Measurements from ENCODE around the gene FASN.
"Not testable (repeated sequence)": the region's sequence is repeated elsewhere in the genome, so short reads cannot be mapped to it uniquely, and the experiment has no call there.

FASN gene

GRCh38 chr17:82134101-82134500 lies 36.1 kb upstream of the FASN start:
- no peak overlapping the region for H3K4me3 ChIP-seq (ENCODE audit: low read depth, low read length)
- in situ Hi-C loops (cut with HindIII; ENCODE audit: low sequenced_read_pairs), result loop anchor here (10.0 kb wide), 1 partner anchor 99 kb away; the partner anchor contains the start of genes DCXR and RAC3
- DNase-seq (ENCODE audit: low read depth), result no peak
- TF ChIP-seq, protein P1, sequence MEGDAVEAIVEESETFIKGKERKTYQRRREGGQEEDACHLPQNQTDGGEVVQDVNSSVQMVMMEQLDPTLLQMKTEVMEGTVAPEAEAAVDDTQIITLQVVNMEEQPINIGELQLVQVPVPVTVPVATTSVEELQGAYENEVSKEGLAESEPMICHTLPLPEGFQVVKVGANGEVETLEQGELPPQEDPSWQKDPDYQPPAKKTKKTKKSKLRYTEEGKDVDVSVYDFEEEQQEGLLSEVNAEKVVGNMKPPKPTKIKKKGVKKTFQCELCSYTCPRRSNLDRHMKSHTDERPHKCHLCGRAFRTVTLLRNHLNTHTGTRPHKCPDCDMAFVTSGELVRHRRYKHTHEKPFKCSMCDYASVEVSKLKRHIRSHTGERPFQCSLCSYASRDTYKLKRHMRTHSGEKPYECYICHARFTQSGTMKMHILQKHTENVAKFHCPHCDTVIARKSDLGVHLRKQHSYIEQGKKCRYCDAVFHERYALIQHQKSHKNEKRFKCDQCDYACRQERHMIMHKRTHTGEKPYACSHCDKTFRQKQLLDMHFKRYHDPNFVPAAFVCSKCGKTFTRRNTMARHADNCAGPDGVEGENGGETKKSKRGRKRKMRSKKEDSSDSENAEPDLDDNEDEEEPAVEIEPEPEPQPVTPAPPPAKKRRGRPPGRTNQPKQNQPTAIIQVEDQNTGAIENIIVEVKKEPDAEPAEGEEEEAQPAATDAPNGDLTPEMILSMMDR (IDR thresholded peaks at IDR 0.05; ENCODE audit: low read depth, low read length, missing control alignments), result no peak

DNA sequence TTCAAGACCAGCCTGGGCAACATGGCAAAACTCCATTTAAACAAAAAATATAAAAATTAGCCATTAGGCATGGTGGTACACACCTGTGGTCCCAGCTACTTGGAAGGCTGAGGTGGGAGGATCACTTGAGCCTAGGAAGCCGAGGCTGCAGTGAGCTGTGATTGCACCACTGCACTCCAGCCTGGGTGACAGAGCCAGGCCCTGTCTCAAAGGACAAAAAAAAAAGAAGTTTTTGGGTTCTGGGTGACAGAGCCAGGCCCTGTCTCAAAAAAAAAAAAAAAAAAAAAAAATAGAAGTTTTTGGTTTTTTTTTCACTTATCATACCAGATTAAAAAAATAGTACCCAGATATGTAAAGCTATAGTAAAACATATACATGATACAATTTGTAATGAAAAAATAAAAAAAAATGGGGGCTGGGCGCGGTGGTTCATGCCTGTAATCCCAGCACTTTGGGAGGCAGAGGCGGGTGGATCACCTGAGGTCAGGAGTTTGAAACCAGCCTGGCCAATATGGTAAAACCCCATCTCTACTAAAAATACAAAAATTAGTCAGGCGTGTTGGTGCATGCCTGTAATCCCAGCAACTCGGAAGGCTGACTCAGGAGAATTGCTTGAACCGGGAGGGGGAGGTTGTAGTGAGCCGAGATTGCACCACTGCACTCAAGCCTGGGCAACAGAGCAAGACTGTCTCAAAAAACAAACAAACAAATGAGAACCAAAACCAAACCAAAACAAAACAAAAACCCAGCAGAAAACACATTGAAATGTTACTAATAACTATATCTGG lies 35.3 kb upstream of the FASN start:
- not testable (repeated sequence) for H3K4me3 ChIP-seq (ENCODE audit: low read depth, low read length); DNase-seq (ENCODE audit: low read depth)
- in situ Hi-C loops (cut with HindIII; ENCODE audit: low sequenced_read_pairs), result loop anchor here (10.0 kb wide), 1 partner anchor 99 kb away; the partner anchor contains the start of genes DCXR and RAC3

GRCh38 chr17:82129095-82129494 lies 31.1 kb upstream of the FASN start:
- TF ChIP-seq, protein P1 (IDR thresholded peaks at IDR 0.05; ENCODE audit: low read depth, low read length, missing control alignments), result peak; percentile 18
- DNase-seq (ENCODE audit: low read depth), result no peak
- no peak overlapping the region for H3K4me3 ChIP-seq (ENCODE audit: low read depth, low read length)
- in situ Hi-C loops (cut with HindIII; ENCODE audit: low sequenced_read_pairs), result no loop called here

DNA sequence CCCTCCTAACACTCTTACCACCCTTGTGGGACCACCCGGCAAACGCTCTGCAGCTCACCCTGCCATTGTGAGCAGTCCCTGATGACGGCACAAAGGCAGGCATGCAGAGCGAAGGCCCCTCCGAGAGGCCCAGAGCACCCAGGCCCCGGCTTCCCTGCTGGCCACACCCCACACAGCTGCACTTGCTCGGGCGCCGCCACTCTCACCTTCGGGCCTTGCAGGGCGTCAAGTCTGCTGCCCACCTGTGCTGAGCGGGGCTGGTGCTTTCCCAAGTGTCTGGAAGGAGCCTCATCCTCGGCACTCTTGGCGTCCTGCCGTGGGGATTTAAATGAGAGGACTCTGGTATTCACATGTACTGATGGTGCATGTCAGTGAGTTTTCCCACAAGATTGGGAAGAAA lies 30.3 kb upstream of the FASN start:
- no peak overlapping the region for H3K4me3 ChIP-seq (ENCODE audit: low read depth, low read length)
- in situ Hi-C loops (cut with HindIII; ENCODE audit: low sequenced_read_pairs), result no loop called here
- DNase-seq (ENCODE audit: low read depth), result no peak
- TF ChIP-seq, protein P1 (IDR thresholded peaks at IDR 0.05; ENCODE audit: low read depth, low read length, missing control alignments), result no peak

DNA sequence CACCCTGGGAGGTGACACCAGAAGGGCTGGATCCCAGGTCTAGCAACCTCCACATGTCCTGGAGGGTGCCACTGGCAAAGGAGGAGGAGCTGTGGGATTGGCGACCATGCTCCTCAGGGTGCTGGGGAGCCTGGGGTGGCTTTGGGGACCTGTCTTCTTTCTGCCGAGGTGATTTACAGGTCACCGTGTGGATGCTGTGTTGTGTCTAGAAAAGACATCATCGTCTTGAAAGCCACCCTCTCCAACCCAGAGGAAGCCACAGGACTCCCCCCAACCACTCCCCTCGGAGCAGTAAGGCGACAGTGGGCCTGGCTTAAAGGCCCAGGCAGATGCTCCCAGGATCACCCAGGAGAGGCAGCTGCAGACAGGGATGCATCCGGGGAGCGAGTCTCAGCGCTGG lies 29.7 kb upstream of the FASN start:
- no peak for DNase-seq (ENCODE audit: low read depth)
- in situ Hi-C loops (cut with HindIII; ENCODE audit: low sequenced_read_pairs), result no loop called here
- TF ChIP-seq, protein P1 (IDR thresholded peaks at IDR 0.05; ENCODE audit: low read depth, low read length, missing control alignments), result no peak
- H3K4me3 ChIP-seq (ENCODE audit: low read depth, low read length), result no peak overlapping the region

- in situ Hi-C loops (cut with HindIII; ENCODE audit: low sequenced_read_pairs), result no loop called here
- no peak for DNase-seq (ENCODE audit: low read depth)
- TF ChIP-seq, protein P1 (IDR thresholded peaks at IDR 0.05; ENCODE audit: low read depth, low read length, missing control alignments), result no peak
- no peak overlapping the region for H3K4me3 ChIP-seq (ENCODE audit: low read depth, low read length)
Observed at GRCh38 chr17:82127315-82127595, 29.2 kb upstream of the FASN start.

- DNase-seq (ENCODE audit: low read depth), result no peak
- TF ChIP-seq, protein P1 (IDR thresholded peaks at IDR 0.05; ENCODE audit: low read depth, low read length, missing control alignments), result no peak
- H3K4me3 ChIP-seq (ENCODE audit: low read depth, low read length), result no peak overlapping the region
- in situ Hi-C loops (cut with HindIII; ENCODE audit: low sequenced_read_pairs), result no loop called here
Observed at GRCh38 chr17:82126556-82127314, 28.7 kb upstream of the FASN start.
